Jurkat, Clone E6-1 (cell line): ENCODE data around the gene CTNND2.

Source experiments
- DNase-seq: peaks from one replicate; pipeline ENCODE4 v3.0.0-alpha.2; 2011; ENCODE audit warnings: low read depth, low spot score
- H3K4me3 ChIP-seq: 2 replicates; pipeline ENCODE4 v1.5.1; 2011; ENCODE audit warnings: mild to moderate bottlenecking, low read length, control low read depth, moderate library complexity

Gene CTNND2

GRCh38 chr5:11052871-11053270, 851.4 kb downstream of the CTNND2 start:
- H3K4me3 ChIP-seq: no peak overlapping the region
- DNase-seq: no peak

- H3K4me3 ChIP-seq: no peak overlapping the region
- no peak for DNase-seq
Observed at GRCh38 chr5:11050596-11051304, 853.5 kb downstream of the CTNND2 start.

GRCh38 chr5:11048760-11049159, 855.5 kb downstream of the CTNND2 start:
- no peak overlapping the region for H3K4me3 ChIP-seq
- no peak for DNase-seq

- DNase-seq: no peak
- no peak overlapping the region for H3K4me3 ChIP-seq
Observed at GRCh38 chr5:11047625-11048024, 856.6 kb downstream of the CTNND2 start.

- H3K4me3 ChIP-seq: no peak overlapping the region
- DNase-seq: no peak
Observed at GRCh38 chr5:11047030-11047429, 857.2 kb downstream of the CTNND2 start.

GRCh38 chr5:11046160-11046559, 858.1 kb downstream of the CTNND2 start:
- no peak overlapping the region for H3K4me3 ChIP-seq
- no peak for DNase-seq

GRCh38 chr5:11045411-11045810, 858.8 kb downstream of the CTNND2 start:
- DNase-seq: no peak
- no peak overlapping the region for H3K4me3 ChIP-seq

- no peak for DNase-seq
- no peak overlapping the region for H3K4me3 ChIP-seq
Observed at GRCh38 chr5:11044581-11044980, 859.7 kb downstream of the CTNND2 start.

- H3K4me3 ChIP-seq: no peak overlapping the region
- DNase-seq: no peak
Observed at GRCh38 chr5:11043881-11044280, 860.4 kb downstream of the CTNND2 start.

GRCh38 chr5:11040345-11040744, 863.9 kb downstream of the CTNND2 start:
- no peak overlapping the region for H3K4me3 ChIP-seq
- no peak for DNase-seq

- DNase-seq: no peak
- H3K4me3 ChIP-seq: no peak overlapping the region
Observed at GRCh38 chr5:11038772-11039171, 865.5 kb downstream of the CTNND2 start.

- no peak overlapping the region for H3K4me3 ChIP-seq
- DNase-seq: no peak
Observed at GRCh38 chr5:11037941-11038340, 866.3 kb downstream of the CTNND2 start.

GRCh38 chr5:11037080-11037479, 867.2 kb downstream of the CTNND2 start:
- DNase-seq: no peak
- no peak overlapping the region for H3K4me3 ChIP-seq

- H3K4me3 ChIP-seq: no peak overlapping the region
- DNase-seq: no peak
Observed at GRCh38 chr5:11030671-11031070, 873.6 kb downstream of the CTNND2 start.

GRCh38 chr5:11027660-11028059, 876.6 kb downstream of the CTNND2 start:
- no peak for DNase-seq
- H3K4me3 ChIP-seq: no peak overlapping the region

- no peak for DNase-seq
- H3K4me3 ChIP-seq: no peak overlapping the region
Observed at GRCh38 chr5:11026543-11026942, 877.7 kb downstream of the CTNND2 start.

- DNase-seq: no peak
- no peak overlapping the region for H3K4me3 ChIP-seq
Observed at GRCh38 chr5:11023945-11024344, 880.3 kb downstream of the CTNND2 start.

GRCh38 chr5:11013793-11014192, 890.5 kb downstream of the CTNND2 start:
- no peak overlapping the region for H3K4me3 ChIP-seq
- DNase-seq: no peak

- H3K4me3 ChIP-seq: no peak overlapping the region
- no peak for DNase-seq
Observed at GRCh38 chr5:11012295-11012694, 892.0 kb downstream of the CTNND2 start.

- DNase-seq: no peak
- no peak overlapping the region for H3K4me3 ChIP-seq
Observed at GRCh38 chr5:11010429-11011210, 893.6 kb downstream of the CTNND2 start.

- no peak overlapping the region for H3K4me3 ChIP-seq
- no peak for DNase-seq
Observed at GRCh38 chr5:11009576-11009975, 894.7 kb downstream of the CTNND2 start.
